Chondrocyte (in vitro differentiated cells): ENCODE measurements around the gene ADAMTS18. TPM values are rescaled to one million over a fixed set of nuclear protein-coding genes. Genes with fewer than 3 reads are reported as not detected.

Experiments used
- DNase-seq: peaks from one replicate; pipeline ENCODE4 v3.0.0; 2021; ENCODE audit warnings: mixed read lengths, low spot score
- H3K27ac Mint-ChIP-seq: one replicate; pipeline ENCODE4 v1.8.0; 2021; ENCODE audit warnings: mild to moderate bottlenecking, moderate library complexity, mixed read lengths; ENCODE audit not compliant: unreplicated experiment
- H3K27me3 Mint-ChIP-seq: 2 replicates; pipeline ENCODE4 v1.8.0; 2021; ENCODE audit warnings: low read depth, mixed read lengths
- H3K36me3 Mint-ChIP-seq: 2 replicates; pipeline ENCODE4 v1.8.0; 2021; ENCODE audit warnings: low read depth, mixed read lengths
- H3K4me1 Mint-ChIP-seq: 2 replicates; pipeline ENCODE4 v1.8.0; 2021; ENCODE audit warnings: low read depth, mild to moderate bottlenecking, mixed read lengths
- H3K4me3 Mint-ChIP-seq: one replicate; pipeline ENCODE4 v1.8.0; 2021; ENCODE audit warnings: mild to moderate bottlenecking, moderate library complexity, mixed read lengths; ENCODE audit not compliant: unreplicated experiment
- H3K9me3 Mint-ChIP-seq: 2 replicates; pipeline ENCODE4 v1.8.0; 2021; ENCODE audit warnings: low read depth, mixed read lengths
- CTCF ChIP-seq: fragments of 200-600 bp; sonication (generic); IDR thresholded peaks from 2 replicates; pipeline ENCODE4 v1.5.0; 2021; ENCODE audit warnings: antibody characterized with exemption, mild to moderate bottlenecking, moderate library complexity
- long read RNA-seq: library from polyadenylated mRNA; stranded (forward); transcript quantifications from one replicate; pipeline ENCODE4 v2.0.0, GENCODE V29; 2021
- total RNA-seq: library from RNA; stranded (reverse); gene quantifications from 3 replicates; pipeline ENCODE4 v1.2.1, GENCODE V29; 2021

ADAMTS18 gene, protein sequence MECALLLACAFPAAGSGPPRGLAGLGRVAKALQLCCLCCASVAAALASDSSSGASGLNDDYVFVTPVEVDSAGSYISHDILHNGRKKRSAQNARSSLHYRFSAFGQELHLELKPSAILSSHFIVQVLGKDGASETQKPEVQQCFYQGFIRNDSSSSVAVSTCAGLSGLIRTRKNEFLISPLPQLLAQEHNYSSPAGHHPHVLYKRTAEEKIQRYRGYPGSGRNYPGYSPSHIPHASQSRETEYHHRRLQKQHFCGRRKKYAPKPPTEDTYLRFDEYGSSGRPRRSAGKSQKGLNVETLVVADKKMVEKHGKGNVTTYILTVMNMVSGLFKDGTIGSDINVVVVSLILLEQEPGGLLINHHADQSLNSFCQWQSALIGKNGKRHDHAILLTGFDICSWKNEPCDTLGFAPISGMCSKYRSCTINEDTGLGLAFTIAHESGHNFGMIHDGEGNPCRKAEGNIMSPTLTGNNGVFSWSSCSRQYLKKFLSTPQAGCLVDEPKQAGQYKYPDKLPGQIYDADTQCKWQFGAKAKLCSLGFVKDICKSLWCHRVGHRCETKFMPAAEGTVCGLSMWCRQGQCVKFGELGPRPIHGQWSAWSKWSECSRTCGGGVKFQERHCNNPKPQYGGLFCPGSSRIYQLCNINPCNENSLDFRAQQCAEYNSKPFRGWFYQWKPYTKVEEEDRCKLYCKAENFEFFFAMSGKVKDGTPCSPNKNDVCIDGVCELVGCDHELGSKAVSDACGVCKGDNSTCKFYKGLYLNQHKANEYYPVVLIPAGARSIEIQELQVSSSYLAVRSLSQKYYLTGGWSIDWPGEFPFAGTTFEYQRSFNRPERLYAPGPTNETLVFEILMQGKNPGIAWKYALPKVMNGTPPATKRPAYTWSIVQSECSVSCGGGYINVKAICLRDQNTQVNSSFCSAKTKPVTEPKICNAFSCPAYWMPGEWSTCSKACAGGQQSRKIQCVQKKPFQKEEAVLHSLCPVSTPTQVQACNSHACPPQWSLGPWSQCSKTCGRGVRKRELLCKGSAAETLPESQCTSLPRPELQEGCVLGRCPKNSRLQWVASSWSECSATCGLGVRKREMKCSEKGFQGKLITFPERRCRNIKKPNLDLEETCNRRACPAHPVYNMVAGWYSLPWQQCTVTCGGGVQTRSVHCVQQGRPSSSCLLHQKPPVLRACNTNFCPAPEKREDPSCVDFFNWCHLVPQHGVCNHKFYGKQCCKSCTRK (N-terminal part only)
- not detected in 3 replicates for total RNA-seq
- long read RNA-seq: 0 reads

DNA sequence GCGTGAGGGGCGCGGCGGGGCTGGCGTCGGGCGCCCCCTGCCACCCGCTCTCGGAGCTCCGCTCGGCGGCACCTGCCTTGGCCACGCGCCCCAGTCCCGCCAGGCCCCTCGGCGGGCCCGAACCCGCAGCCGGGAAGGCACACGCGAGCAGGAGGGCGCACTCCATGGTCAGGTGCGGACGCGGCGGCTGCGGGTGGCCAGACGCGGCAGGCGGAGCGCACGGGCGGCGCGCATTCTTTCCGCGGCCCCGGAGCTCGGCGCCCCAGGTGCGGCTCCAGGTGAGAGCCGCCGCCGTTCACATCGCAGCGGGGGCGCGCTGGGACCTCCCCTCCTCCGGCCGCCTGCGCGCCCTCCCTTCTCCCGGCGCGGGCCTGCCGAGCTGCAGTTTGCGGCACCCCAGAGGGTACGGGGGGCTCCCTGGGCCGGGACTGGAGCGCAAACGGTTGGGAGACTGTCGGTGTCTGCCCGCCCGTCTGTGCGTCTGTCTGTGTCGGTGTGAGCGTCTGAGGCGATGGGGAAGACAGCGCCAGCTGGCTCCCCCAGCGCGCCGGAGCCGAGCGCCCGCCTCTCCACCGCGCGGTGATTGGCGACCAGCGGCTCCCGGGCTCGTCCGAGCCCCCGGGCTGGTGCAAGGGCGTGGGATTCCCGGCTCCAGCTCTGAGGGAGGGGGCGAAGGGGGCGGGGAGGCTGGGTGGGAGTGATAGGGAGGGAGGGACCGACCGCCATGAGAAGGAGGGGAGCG, at the start of gene ADAMTS18:
TSS of gene ADAMTS18 (minus strand) at position 505 of the 742 bp plus-strand sequence. CDS start at position 166, 339 bp downstream.
- no peaks in the 10 kb centered on the region for H3K4me1 Mint-ChIP-seq
- no peak within 1 kb of the TSS for H3K27ac Mint-ChIP-seq
- DNase-seq: no peak
- no peaks in the 10 kb centered on the region for H3K36me3 Mint-ChIP-seq
- no peak within 1 kb of the TSS for H3K4me3 Mint-ChIP-seq
- peaks cover 71% of the 10 kb centered on the region for H3K27me3 Mint-ChIP-seq
- no peaks in the 10 kb centered on the region for H3K9me3 Mint-ChIP-seq
- TF ChIP-seq CTCF: no peak

DNA sequence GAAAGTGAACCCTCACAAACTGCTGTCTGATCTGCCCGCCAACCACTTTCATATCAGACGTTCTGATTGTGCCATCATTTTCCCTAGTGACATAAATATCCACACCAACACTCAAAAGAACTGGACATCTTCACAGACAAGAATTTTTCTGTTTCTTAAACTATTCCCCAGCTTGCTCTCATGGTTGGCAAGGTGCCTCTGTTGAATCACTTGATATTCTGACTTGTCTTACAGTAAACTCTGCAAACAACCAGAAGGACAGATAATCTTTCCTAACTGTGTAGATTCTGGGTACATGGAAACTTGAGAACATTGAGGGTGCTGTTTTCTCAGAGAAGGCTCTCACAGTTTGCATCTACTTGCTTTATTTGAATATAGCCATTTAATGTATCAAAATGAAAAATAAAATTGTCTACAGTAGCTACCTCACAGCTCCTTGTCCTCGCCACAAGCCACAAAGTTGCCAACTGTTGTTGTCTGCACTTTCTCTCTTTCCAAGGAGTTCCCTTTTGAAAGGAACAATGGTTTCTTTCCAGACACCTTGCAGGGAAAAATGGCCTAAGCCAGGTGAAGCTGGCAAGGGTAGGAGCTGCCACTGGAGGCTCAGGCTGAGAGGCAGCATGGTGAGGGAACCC, 46.0 kb upstream of the ADAMTS18 start:
- Mint-ChIP-seq H3K4me1 (no peaks in the 10 kb centered on the region), H3K27ac (no peak overlapping the region), H3K4me3 (no peak overlapping the region), H3K36me3 (no peaks in the 10 kb centered on the region), H3K27me3 (peaks cover 9% of the 10 kb centered on the region), H3K9me3 (no peaks in the 10 kb centered on the region)
- no peak for TF ChIP-seq CTCF
- no peak for DNase-seq

DNA sequence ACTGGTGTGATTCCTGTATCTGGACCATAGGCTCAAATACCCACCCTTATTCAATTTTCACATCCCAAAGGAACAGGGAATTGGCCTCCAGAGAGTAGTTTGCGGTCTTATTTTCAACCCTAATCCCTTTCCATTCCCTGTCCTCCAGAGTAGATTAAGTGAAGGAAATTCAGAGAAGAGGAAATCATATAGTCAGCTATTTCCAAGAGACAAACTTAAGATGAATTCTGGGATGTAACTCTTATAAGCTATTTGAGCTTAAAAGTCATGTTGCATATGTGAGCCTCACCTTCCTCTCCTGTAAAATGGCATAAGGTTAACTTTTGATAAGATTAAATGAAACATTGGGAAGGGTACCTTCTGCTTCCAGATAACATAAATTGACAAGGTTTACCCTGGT, 37.4 kb upstream of the ADAMTS18 start:
- TF ChIP-seq CTCF: no peak
- Mint-ChIP-seq H3K4me3 (no peak overlapping the region), H3K36me3 (no peaks in the 10 kb centered on the region)

DNA sequence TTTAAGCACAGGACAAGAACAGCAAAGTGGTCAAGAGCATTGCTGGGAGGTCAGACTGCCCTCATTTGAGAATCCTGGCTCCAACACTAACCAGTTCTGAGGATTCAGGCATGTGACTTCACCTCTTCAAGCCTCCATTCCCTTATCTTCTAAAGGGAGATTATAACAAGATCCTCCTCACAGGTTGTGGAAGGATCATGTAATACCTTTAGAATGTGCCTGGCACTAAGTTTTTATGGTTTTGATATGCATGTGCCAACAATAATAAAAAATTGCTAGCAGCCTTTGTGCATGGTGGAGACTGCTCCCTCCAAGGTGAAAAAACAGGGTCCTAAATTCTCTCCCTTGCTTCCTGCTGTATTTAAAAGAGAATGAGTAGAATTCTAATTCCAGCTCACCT, 36.0 kb upstream of the ADAMTS18 start:
- Mint-ChIP-seq H3K4me1 (no peaks in the 10 kb centered on the region), H3K9me3 (no peaks in the 10 kb centered on the region), H3K4me3 (no peak overlapping the region), H3K36me3 (no peaks in the 10 kb centered on the region), H3K27ac (no peak overlapping the region), H3K27me3 (peaks cover 14% of the 10 kb centered on the region)
- no peak for TF ChIP-seq CTCF
- no peak for DNase-seq

More for the DNA sequence above, 37.4 kb upstream of the ADAMTS18 start:
- DNase-seq: no peak
- Mint-ChIP-seq H3K9me3 (no peaks in the 10 kb centered on the region), H3K27ac (no peak overlapping the region), H3K4me1 (no peaks in the 10 kb centered on the region), H3K27me3 (peaks cover 14% of the 10 kb centered on the region)
